ENCODE data around the gene SPOCK1.
"Not testable (repeated sequence)": the region's sequence is repeated elsewhere in the genome, so short reads cannot be mapped to it uniquely, and the experiment has no call there.

SPOCK1 gene

GRCh38 chr5:137266186-137266585 is 232.9 kb downstream of the SPOCK1 start:
- no peak for DNase-seq (ENCODE audit: low read depth in 3 of 3)

GRCh38 chr5:137265457-137265856 is 233.7 kb downstream of the SPOCK1 start:
- DNase-seq (ENCODE audit: low read depth in 3 of 3) = no peak

- no peak for DNase-seq (ENCODE audit: low read depth in 3 of 3)
Observed at GRCh38 chr5:137264573-137264972, 234.6 kb downstream of the SPOCK1 start.

GRCh38 chr5:137264041-137264440 is 235.1 kb downstream of the SPOCK1 start:
- DNase-seq (ENCODE audit: low read depth in 3 of 3) = no peak

- no peak for DNase-seq (ENCODE audit: low read depth in 3 of 3)
Observed at GRCh38 chr5:137263371-137264005, 235.6 kb downstream of the SPOCK1 start.

- no peak for DNase-seq (ENCODE audit: low read depth in 3 of 3)
Observed at GRCh38 chr5:137262818-137263217, 236.3 kb downstream of the SPOCK1 start.

- no peak for DNase-seq (ENCODE audit: low read depth in 3 of 3)
Observed at GRCh38 chr5:137260820-137261695, 238.1 kb downstream of the SPOCK1 start.

GRCh38 chr5:137259115-137259514 is 240.0 kb downstream of the SPOCK1 start:
- not testable (repeated sequence) for DNase-seq (ENCODE audit: low read depth in 3 of 3)

GRCh38 chr5:137254119-137255090 is 244.7 kb downstream of the SPOCK1 start:
- no peak for DNase-seq (ENCODE audit: low read depth in 3 of 3)

- DNase-seq (ENCODE audit: low read depth in 3 of 3) = no peak
Observed at GRCh38 chr5:137252512-137252911, 246.6 kb downstream of the SPOCK1 start.

GRCh38 chr5:137250421-137250820 is 248.7 kb downstream of the SPOCK1 start:
- DNase-seq (ENCODE audit: low read depth in 3 of 3) = no peak

- no peak for DNase-seq (ENCODE audit: low read depth in 3 of 3)
Observed at GRCh38 chr5:137248527-137248926, 250.6 kb downstream of the SPOCK1 start.

- DNase-seq (ENCODE audit: low read depth in 3 of 3) = no peak
Observed at GRCh38 chr5:137245438-137245837, 253.7 kb downstream of the SPOCK1 start.

- no peak for DNase-seq (ENCODE audit: low read depth in 3 of 3)
Observed at GRCh38 chr5:137240285-137240684, 258.8 kb downstream of the SPOCK1 start.

- DNase-seq (ENCODE audit: low read depth in 3 of 3) = no peak
Observed at GRCh38 chr5:137236849-137237507, 262.1 kb downstream of the SPOCK1 start.

GRCh38 chr5:137236252-137236651 is 262.9 kb downstream of the SPOCK1 start:
- DNase-seq (ENCODE audit: low read depth in 3 of 3) = no peak

- DNase-seq (ENCODE audit: low read depth in 3 of 3) = no peak
Observed at GRCh38 chr5:137234973-137235943, 263.9 kb downstream of the SPOCK1 start.

- DNase-seq (ENCODE audit: low read depth in 3 of 3) = no peak
Observed at GRCh38 chr5:137233726-137234125, 265.4 kb downstream of the SPOCK1 start.

- DNase-seq (ENCODE audit: low read depth in 3 of 3) = not testable (repeated sequence)
Observed at GRCh38 chr5:137233304-137233703, 265.8 kb downstream of the SPOCK1 start.

- no peak for DNase-seq (ENCODE audit: low read depth in 3 of 3)
Observed at GRCh38 chr5:137231540-137231939, 267.6 kb downstream of the SPOCK1 start.

All from stimulated activated CD4-positive, alpha-beta T cell treated with anti-CD3 and anti-CD28 coated beads, TNF-alpha, amount 100 ng/mL, for 48 hours (primary cell).